K562 (cell line): ENCODE measurements around the gene SCAMP5. TPM values are rescaled to one million over a fixed set of nuclear protein-coding genes. Genes with fewer than 3 reads are reported as not detected.

Source experiments
- ARNT ChIP-seq, 2 experiments: fragments of 450-650 bp; IDR thresholded peaks; 2 replicates each; pipeline ENCODE4 v1.6.1; 2016; ENCODE audit warnings: mild to moderate bottlenecking in 1 of 2
- ATF1 ChIP-seq, 2 experiments: fragments of 450-650 bp in 1 of 2; IDR thresholded peaks; 2 replicates each; pipeline ENCODE4 v1.6.1; 2016; ENCODE audit warnings: missing compliant biosample characterization in 1 of 2, missing genetic modification characterization in 1 of 2
- HINFP ChIP-seq: fragments of 450-650 bp; conservative IDR thresholded peaks from 2 replicates; pipeline ENCODE4 v1.6.1; 2016; ENCODE audit warnings: missing genetic modification characterization, low read depth, mild to moderate bottlenecking, control low read depth, missing compliant biosample characterization
- KAT7 ChIP-seq: sonication (generic); formaldehyde crosslinking; IDR thresholded peaks from 2 replicates; pipeline ENCODE4 v1.8.0; 2022; ENCODE audit warnings: missing genetic modification reagents, mild to moderate bottlenecking, borderline replicate concordance
- MXI1 ChIP-seq: IDR thresholded peaks from 2 replicates; pipeline ENCODE4 v1.6.1; 2011; ENCODE audit warnings: low read depth, mild to moderate bottlenecking, improper control_type of control experiment, low read length
- PKNOX1 ChIP-seq: fragments of 450-650 bp; IDR thresholded peaks from 2 replicates; pipeline ENCODE4 v1.6.1; 2016
- RAD51 ChIP-seq: fragments of 450-650 bp; IDR thresholded peaks from 2 replicates; pipeline ENCODE4 v1.7.1; 2016; ENCODE audit warnings: low read depth, mild to moderate bottlenecking, borderline replicate concordance
- ZBTB40 ChIP-seq, 2 experiments: fragments of 450-650 bp in 1 of 2; sonication (generic) in 1 of 2; formaldehyde crosslinking in 1 of 2; IDR thresholded peaks; 2 replicates each; pipeline versions ENCODE4 v1.7.1 to v1.9.0; 2016 to 2022; ENCODE audit warnings: inconsistent platforms in 1 of 2, mild to moderate bottlenecking in 1 of 2, missing genetic modification reagents in 1 of 2
- ZNF586 ChIP-seq: fragments of 450-650 bp; formaldehyde crosslinking; conservative IDR thresholded peaks from 2 replicates; pipeline ENCODE4 v1.4.0; 2020; ENCODE audit warnings: mild to moderate bottlenecking, moderate library complexity
- ZNF740 ChIP-seq, 3 experiments: fragments of 200-800 bp in 1 of 3; sonication (Bioruptor generic) in 1 of 3; sonication (generic) in 1 of 3; formaldehyde crosslinking in 1 of 3; IDR thresholded peaks; 2 replicates each; pipeline versions ENCODE4 v1.6.1 to v1.8.0; 2016 to 2022; ENCODE audit warnings: mild to moderate bottlenecking in 2 of 3, missing compliant biosample characterization in 2 of 3, missing genetic modification characterization in 2 of 3, missing genetic modification reagents in 1 of 3
- polyA plus RNA-seq, 8 experiments: library from polyadenylated mRNA; depleted of rRNA in 4 of 8; stranded (reverse) in 5 of 8; unstranded in 3 of 8; fragments of >200 nt; fragmentation: Nextera tagmentation in 2 of 8; fragmentation: Illumina TruSeq in 1 of 8; extraction: Ambion mirVana in 2 of 8; extraction: Trizol in 1 of 8; gene quantifications; 2 replicates each; pipeline versions ENCODE4 v1.2.1 to v1.2.3, GENCODE V29; 2011 to 2014; ENCODE audit warnings: inconsistent platforms in 1 of 8, missing spikeins in 1 of 8
- total RNA-seq, 7 experiments: library from RNA; depleted of rRNA in 6 of 7; stranded (reverse); fragments of >200 nt in 6 of 7; fragmentation: Illumina TruSeq in 2 of 7; extraction: Trizol in 2 of 7; gene quantifications; 2 replicates each; pipeline versions ENCODE4 v1.2.1 to v1.2.3, GENCODE V29; 2011 to 2021; ENCODE audit warnings: low replicate concordance in 1 of 7

Gene SCAMP5
- total and polyA plus RNA-seq, 9 of the 15 experiments (the other 6 are each of a cell fraction or from before 2014, with no cell fraction given) = 0.09 to 0.29 (median 0.19) TPM; not detected in 5

GRCh38 chr15:74954515-74954914, 40.8 kb upstream of the SCAMP5 start (continued):
- TF ChIP-seq HINFP (tag) (no peak), ZNF586 (CRISPR knock-in tag) (no peak), PKNOX1 (peak; percentile 53), ZBTB40 (IDR thresholded peaks at IDR 0.05) (no peak), ZBTB40 (CRISPR knock-in tag; IDR thresholded peaks at IDR 0.05) (no peak), RAD51 (0 out of 2 replicates have a peak, but pooled peaks have one; percentile 21), ATF1 (CRISPR knock-in tag; IDR thresholded peaks at IDR 0.05) (no peak), ATF1 (tag; IDR thresholded peaks at IDR 0.05) (peak; percentile 65), KAT7 (no peak), ZNF740 (CRISPR knock-in tag; IDR thresholded peaks at IDR 0.05) (peak; percentile 93), ZNF740 (tag; IDR thresholded peaks at IDR 0.05) (peak in 1 of 2 experiments; percentile 89; a peak in 2 of 4 replicates), ARNT (IDR thresholded peaks at IDR 0.05) (peak; percentile 81 to 93; a peak in 3 of 4 replicates), MXI1 (peak; percentile 79)
